HG02571 (cell line): ENCODE results near the gene BNC1.
A peak's percentile ranks its signal among the peaks of the same experiment; 100 is the strongest.
"Not testable (repeated sequence)": the region's sequence is repeated elsewhere in the genome, so short reads cannot be mapped to it uniquely, and the experiment has no call there.

Source experiments
- ATAC-seq: cut with Tn5 transposase; IDR thresholded peaks from one replicate; pipeline ENCODE4 v1.9.1; 2021; ENCODE audit warnings: mild to moderate bottlenecking, moderate library complexity; ENCODE audit not compliant: unreplicated experiment

Gene BNC1

GRCh38 chr15:83262181-83262580 lies 22.3 kb downstream of the BNC1 start:
- not testable (repeated sequence) for ATAC-seq

- no peak for ATAC-seq
Observed at GRCh38 chr15:83250781-83251180, 33.7 kb downstream of the BNC1 start.

- no peak for ATAC-seq
Observed at GRCh38 chr15:83249030-83249343, 35.5 kb downstream of the BNC1 start.

GRCh38 chr15:83248151-83249029 lies 36.1 kb downstream of the BNC1 start:
- no peak for ATAC-seq

- ATAC-seq: no peak
Observed at GRCh38 chr15:83243634-83244033, 40.8 kb downstream of the BNC1 start.

- no peak for ATAC-seq
Observed at GRCh38 chr15:83230242-83230641, 54.2 kb downstream of the BNC1 start.

- no peak for ATAC-seq
Observed at GRCh38 chr15:83225449-83225848, 59.0 kb downstream of the BNC1 start.

GRCh38 chr15:83221781-83222180 lies 62.7 kb downstream of the BNC1 start:
- not testable (repeated sequence) for ATAC-seq

- ATAC-seq: no peak
Observed at GRCh38 chr15:83219026-83219425, 65.4 kb downstream of the BNC1 start.

GRCh38 chr15:83215306-83215705 lies 69.2 kb downstream of the BNC1 start:
- ATAC-seq: no peak

GRCh38 chr15:83210619-83211018 lies 73.8 kb downstream of the BNC1 start:
- no peak for ATAC-seq

- no peak for ATAC-seq
Observed at GRCh38 chr15:83209333-83209732, 75.1 kb downstream of the BNC1 start.

- ATAC-seq: no peak
Observed at GRCh38 chr15:83208367-83208661, 76.2 kb downstream of the BNC1 start.

- peak; percentile 39 for ATAC-seq
Observed at GRCh38 chr15:83207660-83208366, 76.7 kb downstream of the BNC1 start, which contains the start of gene HDGFL3. TSS of gene HDGFL3 (minus strand) at chr15:83207823. CDS start at chr15:83207414, 409 bp downstream.

GRCh38 chr15:83207009-83207659 lies 77.3 kb downstream of the BNC1 start:
- peak; percentile 32 for ATAC-seq

GRCh38 chr15:83206526-83207008 lies 77.9 kb downstream of the BNC1 start:
- ATAC-seq: peak; percentile 4
